Measurements from ENCODE around the gene FAM170B.
A peak's percentile ranks its signal among the peaks of the same experiment; 100 is the strongest.

FAM170B gene

DNA sequence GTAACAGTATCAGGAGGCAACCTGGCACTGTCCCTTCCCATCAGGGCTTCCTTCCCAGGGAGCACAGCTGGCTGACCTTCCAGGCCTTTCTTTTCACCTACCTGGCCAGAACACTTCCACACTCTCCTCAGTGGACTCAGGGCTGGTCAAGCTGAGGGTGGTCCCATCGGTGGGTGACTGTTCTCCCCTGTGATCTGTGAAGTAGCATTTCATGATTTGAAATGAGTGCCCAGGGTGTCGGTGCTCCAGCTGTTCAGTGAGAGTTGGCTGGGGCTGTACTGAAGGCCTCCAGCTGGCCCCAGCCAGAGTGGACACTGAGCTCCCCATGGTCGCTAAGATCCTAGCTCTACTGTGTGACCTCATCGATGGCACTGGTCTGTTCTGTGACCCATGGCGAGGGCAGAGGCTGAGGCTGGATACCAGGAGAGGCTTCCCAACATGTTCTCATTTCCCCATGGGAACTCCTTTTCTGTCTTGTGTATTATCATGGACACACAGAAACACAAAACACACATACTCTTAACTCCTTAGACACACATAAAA lies at the start of gene FAM170B:
Gene FAM170B, minus strand, starts transcription at position 316 of the 543 bp plus-strand sequence. Its CDS starts 103 bp downstream, at position 213.
- DNase-seq, result no peak

DNA sequence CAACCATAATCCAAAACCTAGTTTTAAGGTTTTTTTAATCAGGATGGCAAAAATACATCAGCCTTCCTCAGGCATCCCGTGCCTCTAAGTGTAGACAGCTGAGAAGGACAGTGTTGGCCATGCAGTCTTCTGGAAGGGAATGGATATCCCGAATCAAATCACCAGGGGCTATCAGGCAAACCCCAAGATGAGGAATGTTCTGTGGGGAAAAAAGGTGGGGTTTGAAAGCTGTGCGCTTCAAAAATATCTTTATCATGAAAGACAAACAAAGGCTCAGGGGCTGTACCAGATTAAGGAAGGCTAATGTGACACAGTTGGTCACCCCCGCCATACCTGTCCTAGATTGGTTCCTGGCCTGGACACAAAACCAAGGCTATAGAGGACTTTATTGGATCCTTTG lies 49.0 kb upstream of the FAM170B start:
- no peak for DNase-seq

DNA sequence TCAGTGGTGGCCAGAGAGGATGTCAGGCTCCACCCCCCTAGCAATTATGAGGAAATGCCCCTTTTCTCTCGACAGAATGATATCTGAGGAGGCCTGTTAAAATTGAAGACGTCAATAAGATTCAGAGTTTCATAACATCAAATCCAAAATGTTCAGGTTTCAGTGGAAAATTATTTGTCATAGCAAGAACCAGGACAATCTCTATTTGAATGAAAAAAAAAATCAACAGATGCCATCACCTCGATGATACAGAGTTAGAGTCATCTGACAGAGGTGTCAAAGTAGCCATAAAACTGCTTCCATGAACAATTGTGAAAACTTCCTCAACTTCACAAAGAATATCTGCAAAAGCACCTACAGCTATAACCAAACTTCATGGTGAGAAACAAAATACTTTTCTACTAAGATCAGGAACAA lies 46.6 kb upstream of the FAM170B start:
- no peak for DNase-seq

DNA sequence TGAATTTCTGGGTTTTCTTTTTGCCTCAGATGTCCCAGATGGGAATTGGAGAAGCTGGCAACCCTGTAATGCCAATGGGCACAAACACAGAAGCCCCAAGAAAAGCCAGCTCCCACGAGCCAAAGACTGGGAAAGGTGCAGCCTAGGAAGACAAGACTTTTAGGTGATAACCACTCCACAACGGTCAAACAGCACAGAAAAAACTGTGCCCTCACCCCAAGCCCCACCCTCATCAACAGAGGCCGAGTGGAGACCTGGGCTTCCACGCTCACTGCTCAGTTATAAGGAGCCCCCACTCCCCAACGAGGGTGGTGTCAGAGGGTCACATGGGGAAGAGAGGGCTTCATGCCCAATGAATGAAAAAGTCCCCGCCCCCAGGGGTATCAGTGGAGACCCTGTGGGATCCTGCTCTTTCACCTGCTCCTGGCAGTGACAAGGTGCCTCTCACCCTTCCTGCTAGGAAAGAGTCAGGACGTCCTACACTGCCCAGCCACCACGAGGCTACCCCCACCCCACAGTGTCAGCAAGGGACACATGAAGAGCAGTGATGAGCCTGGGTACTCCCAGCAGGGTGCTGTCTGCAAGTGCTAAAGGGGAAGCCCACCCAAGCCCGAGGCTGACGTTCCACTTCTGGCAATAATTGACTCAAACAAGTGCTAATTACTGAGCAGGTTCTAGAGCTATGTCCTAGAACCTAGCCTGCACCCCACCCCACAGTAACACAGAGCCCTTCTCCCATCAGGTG lies 46.0 kb upstream of the FAM170B start:
- no peak for DNase-seq

DNA sequence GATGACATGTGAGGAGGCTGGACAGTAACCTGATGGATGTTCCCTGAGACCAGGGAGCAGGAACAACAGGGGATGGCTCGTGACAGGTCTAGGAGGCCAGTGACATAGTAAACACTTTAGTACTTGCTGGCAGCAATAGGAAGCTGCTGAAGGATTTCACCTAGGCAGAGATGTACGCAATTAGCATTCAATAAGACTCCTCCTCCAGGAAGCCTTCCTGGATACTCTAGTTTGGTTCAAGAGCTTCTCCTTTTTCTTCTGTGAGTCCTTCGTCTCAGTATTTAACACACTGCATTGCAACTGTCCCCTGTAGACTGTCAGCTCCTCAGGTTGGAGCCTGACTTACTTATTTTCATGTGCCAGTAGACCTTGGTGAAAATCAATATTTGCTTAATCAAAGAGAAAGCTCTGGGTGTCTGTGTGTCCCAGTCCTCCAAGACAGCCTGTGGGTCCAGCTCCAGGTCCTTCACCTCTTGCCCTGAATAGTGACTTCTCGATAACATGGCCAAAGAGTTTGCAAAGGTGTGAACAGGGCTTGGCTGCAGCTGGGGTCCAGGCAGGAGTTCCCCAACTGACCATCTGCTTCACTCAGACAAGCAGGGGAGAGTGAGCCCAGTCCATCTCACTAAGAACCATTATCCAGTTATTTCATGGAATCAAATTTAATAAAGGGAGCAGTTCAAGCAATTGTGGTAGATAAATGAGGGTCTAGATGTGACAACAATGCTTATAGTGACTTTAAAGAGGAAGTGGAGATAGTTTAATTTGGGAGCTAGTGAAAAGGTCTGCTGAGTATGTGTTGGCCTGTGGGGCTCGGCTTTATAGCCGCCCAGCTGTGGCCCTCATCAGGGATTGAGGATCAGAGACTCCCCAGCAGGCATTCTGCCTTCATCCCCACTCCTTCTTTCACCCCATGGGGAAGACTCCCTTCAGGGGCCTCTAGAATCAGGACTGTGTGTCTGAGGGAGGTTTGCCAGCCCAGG lies 45.0 kb upstream of the FAM170B start:
- peak in 1 of 2 experiments; percentile 50 for DNase-seq

DNA sequence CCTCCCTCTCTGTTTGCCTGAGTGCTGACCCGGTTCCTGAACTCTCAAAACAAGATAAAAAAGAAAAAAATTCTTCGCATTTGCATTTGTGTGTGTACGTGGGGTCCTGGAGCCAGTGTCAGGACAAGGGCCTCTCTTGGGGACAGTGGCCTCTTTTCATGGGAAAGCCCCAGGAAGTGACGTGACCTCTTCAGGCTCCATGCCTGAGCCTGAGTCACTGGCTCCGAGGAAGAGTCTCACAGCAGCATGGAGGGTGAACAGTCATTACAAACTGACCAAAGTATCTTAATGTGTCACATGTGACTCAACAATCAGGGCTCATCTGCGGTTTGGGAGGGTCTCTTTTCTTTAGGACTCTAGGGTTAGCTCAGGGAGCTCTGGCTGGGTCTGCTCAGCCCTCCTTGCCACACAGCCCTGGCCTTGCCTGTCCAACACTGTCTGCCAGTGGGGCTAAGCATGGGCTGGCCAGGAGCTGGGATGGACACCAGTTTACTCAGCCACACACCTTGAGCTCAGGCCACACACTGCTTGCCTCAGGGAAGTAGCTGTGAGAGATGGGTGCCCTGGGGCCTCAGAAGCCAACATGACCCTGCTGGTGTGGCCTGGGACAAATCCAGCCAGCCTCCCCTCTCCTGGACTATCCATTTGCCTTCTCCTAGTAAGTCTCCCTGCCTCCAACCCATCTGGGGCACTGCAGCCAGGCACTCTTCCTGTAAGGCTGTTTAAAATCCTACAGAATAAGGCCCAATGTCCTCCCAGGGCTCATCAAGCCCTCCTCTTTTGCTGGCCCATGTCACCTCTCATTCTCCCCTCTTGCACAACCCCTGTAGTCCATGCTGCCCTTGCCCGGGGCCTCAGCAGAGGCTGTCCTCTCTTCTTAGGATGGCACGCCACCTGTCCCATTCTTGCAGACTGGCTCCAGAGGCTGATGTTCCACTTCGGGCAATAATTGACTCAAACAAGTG lies 43.9 kb upstream of the FAM170B start:
- peak in 1 of 2 experiments; percentile 32 for DNase-seq

DNA sequence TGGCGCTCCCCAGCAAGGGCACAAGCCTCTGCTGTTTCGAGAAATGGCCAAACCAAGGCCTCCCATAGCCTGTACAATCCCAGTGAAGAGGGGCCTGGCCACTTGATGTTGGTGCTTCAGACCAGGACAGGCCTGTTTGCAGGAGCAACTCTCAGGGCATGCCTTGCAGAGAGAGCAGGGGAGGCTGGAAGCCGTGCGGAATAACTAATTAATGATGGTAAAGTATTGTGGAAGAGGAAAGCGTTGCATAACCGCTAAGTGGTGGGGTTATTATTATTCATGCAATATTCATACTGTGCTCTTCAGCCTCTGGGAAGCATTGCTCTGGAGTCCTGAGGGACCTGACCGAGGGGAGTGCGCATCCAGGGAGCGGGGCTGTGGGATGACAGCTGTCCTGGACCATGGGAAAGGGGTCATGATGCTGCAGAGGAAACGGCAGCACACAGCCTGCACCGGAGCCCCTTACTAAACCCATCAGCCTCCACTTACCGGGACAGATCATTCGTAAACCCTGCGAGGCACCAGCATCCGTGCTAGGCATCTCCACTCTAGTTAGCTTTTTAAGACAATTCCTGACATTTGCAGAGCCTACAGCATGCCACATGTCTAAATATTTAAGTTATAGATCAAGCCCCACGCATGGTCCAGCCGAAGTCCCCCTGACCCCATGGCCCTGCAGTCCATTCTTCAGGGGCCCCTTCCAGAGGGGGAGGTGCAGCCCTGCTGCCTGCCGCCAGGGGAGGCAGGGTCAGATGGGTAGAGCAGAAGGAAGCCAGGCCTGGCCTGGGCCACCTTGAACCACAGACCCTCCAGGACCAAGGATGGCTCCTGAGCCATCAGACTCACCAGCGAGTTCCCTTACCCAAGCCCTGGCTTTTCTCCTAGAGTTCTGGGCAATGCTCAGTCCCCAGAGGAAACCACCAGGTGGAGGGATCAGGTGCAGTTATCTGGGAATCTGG lies 42.8 kb upstream of the FAM170B start:
- no peak for DNase-seq

DNA sequence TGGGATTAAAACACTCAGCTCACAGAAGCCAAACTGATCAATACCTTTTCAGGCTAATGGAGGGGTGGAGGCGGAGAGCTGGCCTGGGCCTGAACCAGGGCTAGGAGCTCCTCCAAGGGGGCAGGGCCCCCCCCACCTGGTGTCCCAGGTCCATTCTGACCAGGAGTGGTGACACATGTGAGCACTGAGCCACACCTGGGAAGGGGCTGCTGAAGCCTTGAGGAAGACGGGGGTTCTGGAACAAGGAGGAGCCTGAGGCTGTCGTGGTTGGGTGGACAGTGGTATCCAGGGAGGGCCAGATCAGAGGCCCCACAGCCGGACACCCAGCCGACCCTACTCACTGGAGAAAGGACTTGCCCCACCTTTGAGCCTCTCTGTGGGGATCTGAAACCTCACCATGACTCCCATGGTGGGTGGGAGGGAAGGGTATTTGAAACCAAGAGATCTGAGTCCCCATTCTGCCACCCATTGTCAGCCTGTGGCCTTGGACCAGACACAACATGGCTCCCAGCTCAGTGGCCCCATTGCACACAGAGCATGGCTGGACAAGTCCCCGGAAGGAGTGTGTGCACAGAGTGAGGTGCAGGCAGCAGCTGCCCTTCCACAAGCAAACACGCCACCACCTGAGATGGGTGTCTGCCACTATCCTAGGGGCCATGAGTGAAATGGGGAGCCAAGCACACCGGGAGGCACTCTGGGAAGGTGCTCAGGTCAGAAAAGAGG lies 41.9 kb upstream of the FAM170B start:
- no peak for DNase-seq

DNA sequence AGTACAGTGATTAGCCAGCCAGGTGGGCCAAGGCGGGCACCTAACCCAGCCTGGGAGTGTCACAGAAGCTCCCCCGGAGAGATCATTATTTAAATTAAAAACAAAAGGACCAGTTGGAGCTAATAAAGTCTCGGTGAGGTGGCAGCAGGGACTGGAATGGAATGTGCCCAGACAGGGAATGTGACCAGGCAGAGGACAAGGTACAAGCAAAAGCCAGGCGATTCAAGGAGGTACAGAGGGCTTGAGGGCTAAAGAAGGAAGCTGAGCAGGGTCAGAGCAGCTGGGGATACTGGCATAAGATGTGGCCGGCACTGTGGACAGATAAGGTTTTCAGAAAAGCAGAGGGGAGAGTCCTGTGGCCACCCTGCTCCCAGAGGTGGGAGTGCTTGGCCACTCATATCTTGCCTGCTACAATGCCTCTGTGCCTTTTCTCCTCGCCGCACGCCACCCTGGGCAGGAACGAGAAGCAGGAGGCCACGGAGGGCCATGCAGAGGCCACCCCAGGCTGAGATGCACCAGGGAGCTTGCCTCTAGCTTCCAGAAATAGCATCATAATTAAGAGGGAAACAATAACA lies 41.2 kb upstream of the FAM170B start:
- DNase-seq, result no peak

DNA sequence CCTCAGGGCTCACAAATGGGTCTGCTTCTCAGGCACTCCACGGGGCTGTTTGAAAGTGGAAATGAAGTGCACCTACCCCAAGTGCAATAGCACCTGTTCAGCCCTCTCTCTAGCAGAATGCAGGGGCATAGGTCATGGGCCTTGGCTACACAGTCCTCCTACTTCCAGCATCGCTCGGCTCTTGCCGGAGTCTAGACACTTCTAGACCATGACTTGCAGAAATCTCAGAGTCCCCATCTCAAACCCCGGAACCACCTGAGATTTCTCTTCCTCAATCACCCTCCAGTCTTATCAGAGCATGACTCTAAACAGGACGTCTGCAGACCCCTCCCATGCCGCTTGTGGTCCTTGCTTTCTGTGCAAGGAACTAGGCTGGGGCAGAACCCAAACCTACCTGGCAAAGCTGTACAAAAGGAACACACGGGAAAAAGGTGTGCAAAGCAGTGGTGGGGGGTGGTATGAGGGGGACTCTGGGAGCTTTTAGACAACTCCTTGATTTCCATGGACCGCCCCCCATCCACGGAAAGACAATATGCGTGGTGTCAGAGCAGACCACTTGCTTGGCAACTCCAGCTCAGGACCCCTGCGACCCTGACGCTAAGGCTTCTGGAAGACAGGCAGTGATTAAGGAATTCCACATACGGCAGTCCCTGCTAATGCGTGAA lies 40.6 kb upstream of the FAM170B start:
- no peak for DNase-seq

DNA sequence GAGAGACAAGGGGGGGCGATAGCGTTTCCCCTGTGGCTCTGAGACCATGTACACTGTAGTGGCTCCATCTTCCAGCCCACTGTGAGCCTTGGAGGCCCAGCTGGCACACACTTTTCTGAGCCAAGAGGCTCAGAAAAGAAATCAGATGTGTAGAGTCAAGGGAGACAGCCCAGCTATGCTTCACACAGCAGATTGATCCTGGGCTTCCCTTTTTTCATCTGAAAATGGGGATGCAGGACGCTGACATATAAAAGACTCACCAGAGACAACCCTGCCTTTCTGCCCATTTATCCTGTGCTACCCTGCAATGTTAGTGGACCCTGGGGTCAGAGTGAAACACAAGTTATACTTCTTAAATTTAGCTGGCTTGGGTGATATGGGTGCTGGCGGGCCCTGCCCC lies 40.0 kb upstream of the FAM170B start:
- DNase-seq, result no peak

DNA sequence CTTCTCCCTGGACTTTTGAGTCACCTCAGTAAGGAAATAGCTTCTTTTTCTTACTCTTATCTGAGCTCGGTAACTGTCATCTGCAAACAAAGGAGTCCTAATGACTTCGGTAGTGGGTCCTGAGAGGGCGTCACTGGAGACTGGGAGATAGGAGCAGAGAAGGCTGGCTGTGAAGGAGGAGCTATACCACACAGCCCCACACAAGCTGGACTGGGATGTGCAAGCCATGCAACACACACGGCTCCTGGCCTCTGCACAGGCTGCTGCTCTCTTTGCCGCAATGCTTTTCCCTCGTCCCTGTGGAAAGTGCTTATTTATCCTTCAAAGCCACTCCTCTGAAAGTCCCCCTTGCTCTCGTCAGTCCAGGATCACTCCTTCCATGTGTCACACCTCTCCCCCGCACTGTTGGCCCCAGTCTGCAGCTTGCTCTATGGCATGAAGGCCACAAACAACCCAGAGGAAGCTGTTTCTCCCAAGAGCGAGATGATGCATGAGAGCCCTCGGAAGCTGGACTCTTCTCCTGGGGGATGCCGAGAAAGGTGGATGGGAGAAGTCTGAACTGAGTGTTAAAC lies 39.5 kb upstream of the FAM170B start:
- DNase-seq, result no peak

DNA sequence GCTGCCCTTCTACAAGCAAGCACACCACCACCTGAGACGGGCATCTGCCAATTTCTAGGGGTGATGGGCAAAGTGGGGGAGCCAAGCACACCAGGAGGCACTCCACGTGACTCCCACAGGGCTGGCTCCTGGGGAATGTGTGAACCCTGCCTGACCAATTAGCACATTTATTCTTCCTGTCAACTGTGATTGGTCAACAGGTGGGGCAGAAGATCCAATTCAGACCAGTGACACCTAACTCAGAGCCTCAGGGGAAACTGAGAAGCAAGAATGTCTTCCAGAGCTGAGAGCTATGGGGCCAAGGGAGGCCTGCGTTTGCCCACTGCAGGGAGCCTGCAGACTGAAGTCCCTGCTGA lies 38.9 kb upstream of the FAM170B start:
- DNase-seq, result no peak

DNA sequence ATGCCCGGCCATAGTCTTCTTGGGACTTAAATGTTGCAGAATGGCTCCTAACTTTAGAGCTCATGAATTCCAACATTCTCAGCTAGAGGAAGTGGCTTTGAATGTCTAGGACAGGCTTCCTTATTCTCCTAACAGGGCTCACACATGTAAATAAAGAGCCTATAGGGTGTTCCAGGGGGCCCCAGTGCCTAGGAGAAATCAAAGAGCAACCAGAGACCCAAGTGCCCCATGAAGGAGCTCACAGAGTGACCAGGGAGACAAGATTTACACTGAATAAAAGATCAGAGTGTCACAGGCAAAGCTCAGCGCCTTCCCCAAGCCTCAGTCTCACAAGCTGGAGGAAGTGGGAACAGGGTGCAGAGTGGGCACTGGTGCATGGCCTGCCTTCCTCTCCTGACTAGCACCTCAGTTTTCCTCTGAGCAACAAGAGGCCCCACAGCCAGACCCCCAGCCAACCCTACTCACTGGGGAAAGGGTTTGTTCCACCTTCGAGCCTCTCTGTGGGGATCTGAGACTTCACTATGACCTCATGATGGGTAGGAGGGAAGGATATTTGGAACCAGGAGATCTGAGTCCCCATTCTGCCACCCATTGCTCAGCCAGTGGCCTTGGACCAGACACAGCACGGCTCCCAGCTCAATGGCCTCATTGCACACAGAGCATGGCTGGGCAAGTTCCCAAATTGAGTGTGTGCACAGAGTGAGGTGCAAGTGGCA lies 38.4 kb upstream of the FAM170B start:
- no peak for DNase-seq

DNA sequence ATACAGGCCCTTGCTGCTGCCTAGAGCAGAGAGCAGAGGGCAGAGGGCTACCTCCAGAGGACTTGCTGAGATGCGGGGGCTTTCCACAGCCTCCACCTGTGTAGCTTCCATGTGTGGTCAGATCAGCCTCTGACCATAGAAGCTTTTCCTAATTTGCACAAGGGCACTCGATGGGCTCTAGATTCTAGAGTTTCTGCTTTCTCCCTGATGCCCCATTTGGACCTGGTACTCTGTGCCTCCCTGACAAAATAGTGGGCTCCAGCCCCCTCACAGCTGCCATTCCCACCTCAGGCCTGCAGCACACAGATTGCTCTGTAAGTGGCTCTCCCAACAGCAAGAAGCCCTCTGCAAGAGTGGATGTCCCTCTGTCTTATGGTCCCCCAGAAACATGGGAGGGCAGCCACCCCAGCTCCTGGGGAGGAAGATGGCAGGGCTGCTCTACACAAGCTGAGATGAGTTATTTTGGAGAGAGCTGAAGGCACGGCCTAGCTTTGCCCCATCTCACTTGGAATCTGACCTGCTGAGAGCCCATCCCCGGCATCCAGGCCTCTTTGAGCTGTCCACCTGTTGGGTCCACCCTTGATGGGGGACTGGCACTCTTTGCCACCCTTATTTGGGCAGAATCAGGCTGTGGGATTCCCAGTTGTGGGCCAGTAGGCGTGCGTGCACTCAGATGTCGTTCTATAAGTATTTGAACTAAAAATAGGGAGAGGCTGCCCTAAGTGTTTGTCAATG lies 37.7 kb upstream of the FAM170B start:
- no peak for DNase-seq

DNA sequence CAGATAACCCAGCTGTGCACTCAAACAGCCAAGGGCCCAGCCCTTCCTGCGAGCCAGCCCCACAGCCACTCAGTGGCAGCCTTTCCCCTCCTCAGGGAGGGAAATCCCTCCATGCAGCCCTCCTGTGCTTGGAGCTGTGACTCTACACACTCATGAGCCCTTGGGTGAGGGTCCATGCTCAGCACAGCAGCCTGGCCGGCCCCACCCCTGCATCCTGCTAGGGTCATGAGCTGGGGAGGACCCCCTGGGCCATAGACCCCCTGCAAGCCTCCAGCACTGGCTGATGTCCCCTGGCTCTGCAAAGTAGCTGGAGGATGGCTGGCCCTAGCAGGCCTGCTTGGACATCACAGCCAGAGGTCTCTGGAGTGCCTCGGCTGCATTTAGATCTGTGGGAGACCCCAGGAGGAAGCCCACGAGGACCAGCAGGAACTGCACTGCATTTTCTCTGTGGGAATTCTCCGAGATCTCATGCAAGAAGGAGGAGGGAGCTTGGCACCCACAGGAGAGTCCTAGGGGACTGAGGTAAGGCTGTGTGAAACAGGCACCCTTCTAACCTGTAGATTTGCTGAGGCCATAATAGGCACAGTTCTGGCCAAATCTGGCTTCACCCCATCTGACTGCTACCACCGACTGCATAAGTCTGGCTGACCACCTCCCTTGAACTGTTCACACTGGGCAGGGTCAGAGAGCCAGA lies 37.0 kb upstream of the FAM170B start:
- no peak for DNase-seq

DNA sequence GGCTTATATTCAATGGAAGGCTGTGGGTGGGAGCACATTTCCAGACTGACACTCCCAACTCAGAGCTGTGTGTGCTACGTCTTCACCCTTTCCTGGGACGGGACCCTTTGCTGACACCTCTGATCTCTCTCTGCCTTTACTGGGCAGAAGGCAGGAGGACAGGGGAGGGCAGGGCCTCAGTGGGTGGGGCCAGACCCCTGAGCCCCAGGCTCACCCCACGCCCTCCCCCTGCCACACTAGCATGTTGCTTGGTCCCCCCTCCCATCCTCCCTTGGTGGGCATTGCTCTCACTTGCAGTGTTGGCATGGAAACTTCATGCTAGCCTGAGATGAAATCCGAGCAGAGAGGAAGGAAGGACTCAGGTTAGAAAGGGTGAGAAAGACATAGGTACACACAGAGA lies 36.0 kb upstream of the FAM170B start:
- no peak for DNase-seq

Data from Kasumi-1 (cell line).